Jurkat, Clone E6-1 (cell line): Measurements from ENCODE around the gene ZBTB3. TPM values are rescaled to one million over a fixed set of nuclear protein-coding genes. Genes with fewer than 3 reads are reported as not detected.

Source experiments
- DNase-seq: peaks from one replicate; pipeline ENCODE4 v3.0.0-alpha.2; 2011; ENCODE audit warnings: low read depth, low spot score
- H3K4me3 ChIP-seq: 2 replicates; pipeline ENCODE4 v1.5.1; 2011; ENCODE audit warnings: mild to moderate bottlenecking, low read length, control low read depth, moderate library complexity
- polyA plus RNA-seq: library from polyadenylated mRNA; unstranded; fragments of >200 nt; gene quantifications from one replicate; pipeline ENCODE4 v1.2.1, GENCODE V29; 2012; ENCODE audit warnings: missing spikeins; ENCODE audit not compliant: insufficient read length, insufficient read depth

ZBTB3 gene
- polyA plus RNA-seq, result 3.2 TPM

GRCh38 chr11:62753736-62754603 lies at the start of gene ZBTB3:
TSS of gene ZBTB3 (minus strand) at chr11:62754160. CDS start at chr11:62753664, 496 bp downstream.
- DNase-seq, result peak; percentile 100
- peak within 1 kb of the TSS; percentile 88 for H3K4me3 ChIP-seq

- DNase-seq, result no peak
- H3K4me3 ChIP-seq, result no peak overlapping the region
Observed at GRCh38 chr11:62801071-62801470, 47.1 kb upstream of the ZBTB3 start.

- no peak overlapping the region for H3K4me3 ChIP-seq
- no peak for DNase-seq
Observed at GRCh38 chr11:62799486-62799885, 45.5 kb upstream of the ZBTB3 start.

- H3K4me3 ChIP-seq, result no peak overlapping the region
Observed at GRCh38 chr11:62796281-62796680, 42.3 kb upstream of the ZBTB3 start.

GRCh38 chr11:62794201-62794775 lies 40.3 kb upstream of the ZBTB3 start:
- no peak overlapping the region for H3K4me3 ChIP-seq
- DNase-seq, result no peak

More at GRCh38 chr11:62796281-62796680, 42.3 kb upstream of the ZBTB3 start:
- no peak for DNase-seq

- no peak for DNase-seq
- H3K4me3 ChIP-seq, result peak overlapping the region; percentile 90
Observed at GRCh38 chr11:62792202-62792575, 38.2 kb upstream of the ZBTB3 start.

- DNase-seq, result peak; percentile 63
- H3K4me3 ChIP-seq, result peak within 1 kb of the TSS; percentile 90
Observed at GRCh38 chr11:62791501-62792201, 37.7 kb upstream of the ZBTB3 start, which contains the start of gene TMEM223. TSS of gene TMEM223 (minus strand) at chr11:62792006. CDS start at chr11:62791994, 12 bp downstream.

- no peak for DNase-seq
- no peak overlapping the region for H3K4me3 ChIP-seq
Observed at GRCh38 chr11:62789576-62789975, 35.6 kb upstream of the ZBTB3 start.

GRCh38 chr11:62788991-62789390 lies 35.0 kb upstream of the ZBTB3 start:
- H3K4me3 ChIP-seq, result no peak overlapping the region; the same call in 1 of the 2 replicates
- no peak for DNase-seq

GRCh38 chr11:62787005-62787759 lies 33.2 kb upstream of the ZBTB3 start, which contains the start of gene TMEM179B:
TSS of gene TMEM179B (plus strand) at chr11:62787402. CDS start at chr11:62787432, 30 bp downstream.
- H3K4me3 ChIP-seq, result peak within 1 kb of the TSS; percentile 97
- peak; percentile 97 for DNase-seq

GRCh38 chr11:62786318-62787004 lies 32.5 kb upstream of the ZBTB3 start:
- H3K4me3 ChIP-seq, result peak overlapping the region; percentile 97
- peak; percentile 63 for DNase-seq

GRCh38 chr11:62782753-62783152 lies 28.8 kb upstream of the ZBTB3 start:
- DNase-seq, result no peak
- no peak overlapping the region for H3K4me3 ChIP-seq

GRCh38 chr11:62778441-62778840 lies 24.5 kb upstream of the ZBTB3 start:
- no peak for DNase-seq
- no peak overlapping the region for H3K4me3 ChIP-seq

GRCh38 chr11:62777389-62777788 lies 23.4 kb upstream of the ZBTB3 start:
- no peak overlapping the region for H3K4me3 ChIP-seq

GRCh38 chr11:62775646-62776045 lies 21.7 kb upstream of the ZBTB3 start:
- DNase-seq, result no peak
- no peak overlapping the region for H3K4me3 ChIP-seq

More at GRCh38 chr11:62777389-62777788, 23.4 kb upstream of the ZBTB3 start:
- no peak for DNase-seq

GRCh38 chr11:62774407-62774806 lies 20.4 kb upstream of the ZBTB3 start:
- H3K4me3 ChIP-seq, result no peak overlapping the region

GRCh38 chr11:62771144-62772021 lies 17.4 kb upstream of the ZBTB3 start, which contains the start of gene TAF6L:
TSS of gene TAF6L (plus strand) at chr11:62771396. CDS start at chr11:62775784, 4,388 bp downstream.
- DNase-seq, result peak; percentile 93
- H3K4me3 ChIP-seq, result peak within 1 kb of the TSS; percentile 72

More at GRCh38 chr11:62774407-62774806, 20.4 kb upstream of the ZBTB3 start:
- DNase-seq, result no peak
